Measurements from ENCODE around the gene ABCB6. TPM values are rescaled to one million over a fixed set of nuclear protein-coding genes. Genes with fewer than 3 reads are reported as not detected.
"Not testable (repeated sequence)": the region's sequence is repeated elsewhere in the genome, so short reads cannot be mapped to it uniquely, and the experiment has no call there.

ABCB6 gene
- total and polyA plus RNA-seq, 7 experiments from 2014 or later = 0.66 to 30.2 (median 6.4) TPM

- ChIA-PET POLR2A (interaction anchor here (0.8 to 17.4 kb wide), 21 partner anchors 9 to 809 kb away, joined by 3 to 343 read pairs (median 6); partner anchors contain the start of genes ABCB6, ANKZF1, ATG9A and CNPPD1), CTCF (interaction anchor here (0.6 to 4.8 kb wide), 10 partner anchors 10 to 89 kb away, joined by 3 to 54 read pairs (median 4); partner anchors contain the start of gene CNPPD1)
- Mint-ChIP-seq H3K9me3 (peaks cover 0 to 5% (median 0%) of the 10 kb centered on the region in 11 donors), H3K4me3 (peak overlapping the region; percentile 77 to 98 (median 94)), H3K36me3 (peaks cover 0 to 16% (median 0%) of the 10 kb centered on the region in 5 donors), H3K27ac (peak overlapping the region; percentile 96 to 99 (median 97)), H3K4me1 (peaks cover 10 to 43% (median 37%) of the 10 kb centered on the region in 7 donors), H3K27me3 (no peaks in the 10 kb centered on the region)
- peaks cover 15 to 23% of the 10 kb centered on the region in 2 donors for H3K4me1 ChIP-seq (ENCODE audit: control insufficient read depth in 2 of 2, insufficient read depth in 2 of 2, low read length in 2 of 2)
- intact Hi-C loops (cut with micrococcal nuclease) = loop anchor here (1.0 to 5.0 kb wide), 19 partner anchors 12 to 547 kb away; partner anchors contain the start of genes ANKZF1 (in 2 of the 2), ATG9A (in 2 of the 2), DNAJB2 (in 2 of the 2) and GLB1L (in 2 of the 2)
- H3K4me3 ChIP-seq (ENCODE audit: low read length) = peak overlapping the region; percentile 98
- ATAC-seq = no peak
- no peaks in the 10 kb centered on the region for H3K9me3 ChIP-seq (ENCODE audit: control insufficient read depth in 2 of 3, low read length in 3 of 3)
- DNase-seq = no peak
- peak overlapping the region; percentile 92 for H3K27ac ChIP-seq (ENCODE audit: low read depth, low read length)
- peaks cover 9 to 19% (median 11%) of the 10 kb centered on the region in 3 experiments for H3K36me3 ChIP-seq (ENCODE audit: control insufficient read depth in 2 of 3, insufficient read depth in 3 of 3, low read length in 3 of 3)
- no peaks in the 10 kb centered on the region for H3K27me3 ChIP-seq (ENCODE audit: control insufficient read depth in 2 of 2, insufficient read depth in 2 of 2, low read length in 2 of 2)
Observed at GRCh38 chr2:219205981-219206327, 12.8 kb downstream of the ABCB6 start.

- Histone ChIP-seq H3K36me3 (ENCODE audit: control insufficient read depth in 2 of 3, insufficient read depth in 3 of 3, low read length in 3 of 3) (peaks cover 9 to 19% (median 11%) of the 10 kb centered on the region in 3 experiments), H3K27me3 (ENCODE audit: control insufficient read depth in 2 of 2, insufficient read depth in 2 of 2, low read length in 2 of 2) (no peaks in the 10 kb centered on the region), H3K9me3 (ENCODE audit: control insufficient read depth in 2 of 3, low read length in 3 of 3) (no peaks in the 10 kb centered on the region), H3K4me3 (ENCODE audit: low read length) (no peak overlapping the region), H3K27ac (ENCODE audit: low read depth, low read length) (no peak overlapping the region), H3K4me1 (ENCODE audit: control insufficient read depth in 2 of 2, insufficient read depth in 2 of 2, low read length in 2 of 2) (peaks cover 13 to 19% of the 10 kb centered on the region in 2 donors)
- DNase-seq = peak in 1 of 9 donors; percentile 15
- no peak for ATAC-seq
- peak overlapping the region in 6 of 10 donors; percentile 26 to 98 (median 36) for H3K4me3 Mint-ChIP-seq
- ChIA-PET POLR2A (interaction anchor here (1.1 to 17.4 kb wide), 7 partner anchors 10 to 90 kb away, joined by 3 to 343 read pairs (median 21); partner anchors contain the start of genes CNPPD1, DNAJB2 and SLC23A3), CTCF (interaction anchor here (1.4 kb wide), 2 partner anchors 23 to 90 kb away, joined by 3 to 4 read pairs; no protein-coding TSS in a partner anchor)
- peaks cover 0 to 5% (median 0%) of the 10 kb centered on the region in 11 donors for H3K9me3 Mint-ChIP-seq
- peak overlapping the region in 8 of 9 donors; percentile 21 to 99 (median 77) for H3K27ac Mint-ChIP-seq
- peaks cover 0 to 16% (median 0%) of the 10 kb centered on the region in 5 donors for H3K36me3 Mint-ChIP-seq
- H3K27me3 Mint-ChIP-seq = no peaks in the 10 kb centered on the region
- intact Hi-C loops (cut with micrococcal nuclease) = loop anchor here (5.0 kb wide), 3 partner anchors 292 to 392 kb away; partner anchors contain the start of genes CHPF (in 1 of the 2), GMPPA (in 1 of the 2), STK11IP (in 1 of the 2) and TMEM198 (in 1 of the 2)
- H3K4me1 Mint-ChIP-seq = peaks cover 9 to 43% (median 37%) of the 10 kb centered on the region in 7 donors
Observed at GRCh38 chr2:219205165-219205538, 13.6 kb downstream of the ABCB6 start.

GRCh38 chr2:219204425-219205164, 14.2 kb downstream of the ABCB6 start:
- intact Hi-C loops (cut with micrococcal nuclease) = loop anchor here (5.0 kb wide), 3 partner anchors 293 to 393 kb away; partner anchors contain the start of genes CHPF (in 1 of the 2), GMPPA (in 1 of the 2), STK11IP (in 1 of the 2) and TMEM198 (in 1 of the 2)
- Histone ChIP-seq H3K4me3 (ENCODE audit: low read length) (no peak overlapping the region), H3K27me3 (ENCODE audit: control insufficient read depth in 2 of 2, insufficient read depth in 2 of 2, low read length in 2 of 2) (no peaks in the 10 kb centered on the region), H3K9me3 (ENCODE audit: control insufficient read depth in 2 of 3, low read length in 3 of 3) (no peaks in the 10 kb centered on the region), H3K36me3 (ENCODE audit: control insufficient read depth in 2 of 3, insufficient read depth in 3 of 3, low read length in 3 of 3) (peaks cover 9 to 19% (median 11%) of the 10 kb centered on the region in 3 experiments), H3K4me1 (ENCODE audit: control insufficient read depth in 2 of 2, insufficient read depth in 2 of 2, low read length in 2 of 2) (peaks cover 17 to 19% of the 10 kb centered on the region in 2 donors), H3K27ac (ENCODE audit: low read depth, low read length) (no peak overlapping the region)
- CTCF ChIA-PET = interaction anchor here (1.0 to 2.5 kb wide), 2 partner anchors 34 to 46 kb away, joined by 3 to 9 read pairs; no protein-coding TSS in a partner anchor
- Mint-ChIP-seq H3K27ac (peak overlapping the region in 6 of 9 donors; percentile 26 to 96 (median 56)), H3K36me3 (peaks cover 0 to 16% (median 0%) of the 10 kb centered on the region in 5 donors), H3K4me1 (peaks cover 10 to 40% (median 36%) of the 10 kb centered on the region in 7 donors), H3K9me3 (peaks cover 0 to 5% (median 0%) of the 10 kb centered on the region in 11 donors), H3K4me3 (peak overlapping the region in 2 of 10 donors; percentile 51 to 92), H3K27me3 (peaks cover 0 to 2% (median under 1%) of the 10 kb centered on the region in 5 donors)
- DNase-seq (peak in 1 of 9 donors; percentile 16), ATAC-seq (no peak)
- POLR2A ChIA-PET = interaction anchor here (0.7 to 17.4 kb wide), 7 partner anchors 19 to 93 kb away, joined by 3 to 343 read pairs (median 5); partner anchors contain the start of genes CNPPD1, DNAJB2 and SLC23A3

- H3K27ac ChIP-seq (ENCODE audit: low read depth, low read length); ATAC-seq; H3K36me3 Mint-ChIP-seq; H3K36me3 ChIP-seq (ENCODE audit: control insufficient read depth in 2 of 3, insufficient read depth in 3 of 3, low read length in 3 of 3); intact Hi-C loops (cut with micrococcal nuclease); H3K4me3 ChIP-seq (ENCODE audit: low read length); H3K27me3 ChIP-seq (ENCODE audit: control insufficient read depth in 2 of 2, insufficient read depth in 2 of 2, low read length in 2 of 2); H3K4me3 Mint-ChIP-seq; H3K9me3 Mint-ChIP-seq; H3K9me3 ChIP-seq (ENCODE audit: control insufficient read depth in 2 of 3, low read length in 3 of 3): not testable (repeated sequence)
- ChIA-PET CTCF (interaction anchor here (1.3 kb wide), 1 partner anchor 80 kb away, joined by 3 read pairs; no protein-coding TSS in a partner anchor), POLR2A (interaction anchor here (2.9 to 17.4 kb wide), 3 partner anchors 10 to 28 kb away, joined by 11 to 343 read pairs (median 21); partner anchors contain the start of genes CNPPD1 and SLC23A3)
- peaks cover 10 to 15% of the 10 kb centered on the region in 2 donors for H3K4me1 ChIP-seq (ENCODE audit: control insufficient read depth in 2 of 2, insufficient read depth in 2 of 2, low read length in 2 of 2)
- DNase-seq = peak in 1 of 9 donors; percentile 9
- H3K27ac Mint-ChIP-seq = peak overlapping the region in 1 of 9 donors; percentile 37
- H3K27me3 Mint-ChIP-seq = peaks cover 0 to 12% (median 8%) of the 10 kb centered on the region in 5 donors
- peaks cover 10 to 26% (median 16%) of the 10 kb centered on the region in 7 donors for H3K4me1 Mint-ChIP-seq
Observed at GRCh38 chr2:219201331-219201730, 17.4 kb downstream of the ABCB6 start.

DNA sequence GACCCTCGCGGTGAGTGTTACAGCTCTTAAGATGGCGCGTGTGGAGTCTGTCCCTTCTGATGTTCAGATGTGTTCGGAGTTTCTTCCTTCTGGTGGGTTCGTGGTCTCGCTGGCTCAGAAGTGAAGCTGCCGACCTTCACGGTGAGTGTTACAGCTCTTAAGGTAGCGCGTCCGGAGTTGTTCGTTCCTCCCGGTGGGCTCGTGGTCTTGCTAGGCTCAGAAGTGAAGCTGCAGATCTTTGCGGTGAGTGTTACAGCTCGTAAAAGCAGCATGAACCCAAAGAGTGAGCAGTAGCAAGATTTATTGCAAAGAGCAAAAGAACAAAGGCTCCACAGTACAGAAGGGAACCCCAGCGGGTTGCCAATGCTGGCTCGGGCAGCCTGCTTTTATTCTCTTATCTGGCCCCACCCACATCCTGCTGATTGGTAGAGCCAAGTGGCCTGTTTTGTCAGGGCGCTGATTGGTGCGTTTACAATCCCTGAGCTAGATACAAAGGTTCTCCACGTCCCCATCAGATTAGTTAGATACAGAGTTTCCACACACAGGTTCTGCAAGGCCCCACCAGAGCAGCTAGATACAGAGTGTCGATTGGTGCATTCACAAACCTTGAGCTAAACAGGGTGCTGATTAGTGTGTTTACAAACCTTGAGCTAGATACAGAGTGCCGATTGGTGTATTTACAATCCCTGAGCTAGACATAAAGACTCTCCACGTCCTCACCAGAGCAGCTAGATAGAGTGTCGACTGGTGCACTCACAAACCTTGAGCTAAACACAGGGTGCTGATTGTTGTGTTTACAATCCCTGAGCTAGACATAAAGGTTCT, 18.0 kb downstream of the ABCB6 start:
- H3K27ac ChIP-seq (ENCODE audit: low read depth, low read length) = peak overlapping the region; percentile 14
- Mint-ChIP-seq H3K27me3 (peaks cover 0 to 12% (median 8%) of the 10 kb centered on the region in 5 donors), H3K4me3 (peak overlapping the region; percentile 53 to 91 (median 82)), H3K27ac (peak overlapping the region; percentile 56 to 94 (median 80)), H3K4me1 (peaks cover 6 to 22% (median 12%) of the 10 kb centered on the region in 7 donors)
- CTCF ChIA-PET = interaction anchor here (1.3 kb wide), 1 partner anchor 80 kb away, joined by 3 read pairs; no protein-coding TSS in a partner anchor
- H3K36me3 ChIP-seq (ENCODE audit: control insufficient read depth in 2 of 3, insufficient read depth in 3 of 3, low read length in 3 of 3); intact Hi-C loops (cut with micrococcal nuclease); H3K36me3 Mint-ChIP-seq; H3K9me3 ChIP-seq (ENCODE audit: control insufficient read depth in 2 of 3, low read length in 3 of 3); H3K9me3 Mint-ChIP-seq; H3K4me1 ChIP-seq (ENCODE audit: control insufficient read depth in 2 of 2, insufficient read depth in 2 of 2, low read length in 2 of 2); ATAC-seq; H3K27me3 ChIP-seq (ENCODE audit: control insufficient read depth in 2 of 2, insufficient read depth in 2 of 2, low read length in 2 of 2): not testable (repeated sequence)
- DNase-seq = peak in 6 of 9 donors; percentile 21 to 46 (median 32)
- H3K4me3 ChIP-seq (ENCODE audit: low read length) = peak overlapping the region; percentile 41
- POLR2A ChIA-PET = interaction anchor here (0.6 to 17.4 kb wide), 6 partner anchors 11 to 54 kb away, joined by 3 to 343 read pairs (median 8); partner anchors contain the start of genes CNPPD1 and SLC23A3
